ENCODE results near the gene SMARCA4.
"Not testable (repeated sequence)": the region's sequence is repeated elsewhere in the genome, so short reads cannot be mapped to it uniquely, and the experiment has no call there.

Gene SMARCA4

DNA sequence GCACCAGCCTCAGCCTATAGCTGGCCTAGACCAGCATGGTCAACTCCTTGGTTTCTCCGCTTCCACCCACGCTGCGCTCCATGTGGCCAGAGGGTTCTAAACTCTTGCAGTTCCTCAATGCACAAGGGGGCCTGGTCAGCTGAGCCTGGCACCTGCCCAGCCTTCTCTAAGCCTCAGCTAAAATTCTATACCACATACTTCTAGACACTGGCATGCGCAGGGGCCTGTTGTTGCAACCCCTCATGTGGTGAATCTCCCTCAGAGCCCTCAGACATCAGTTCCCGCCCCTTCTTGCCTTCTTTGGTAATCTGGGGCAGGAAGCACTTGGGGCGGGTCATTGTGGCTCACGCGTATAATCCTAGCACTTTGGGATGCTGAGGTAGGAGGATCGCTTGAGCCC lies 108.7 kb downstream of the SMARCA4 start:
- DNase-seq (ENCODE audit: low read depth), result no peak

DNA sequence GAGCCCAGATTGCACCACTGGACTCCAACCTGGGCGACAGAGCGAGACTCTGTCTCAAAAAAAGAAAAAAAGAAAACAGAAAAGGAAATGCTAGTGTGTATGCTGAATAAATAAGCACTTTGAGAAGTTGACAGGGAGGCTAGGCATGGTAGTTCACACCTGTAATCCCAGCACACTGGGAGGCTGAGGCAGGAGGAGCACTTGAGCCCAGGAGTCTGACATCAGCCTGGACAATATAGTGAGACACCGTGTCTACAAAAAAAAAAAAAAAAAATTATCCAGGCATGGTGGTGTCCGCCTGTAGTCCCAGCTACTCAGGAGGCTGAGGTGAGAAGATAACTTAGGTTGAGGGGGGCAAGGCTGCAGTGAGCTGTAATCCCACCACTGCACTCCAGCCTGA lies 109.3 kb downstream of the SMARCA4 start:
- no peak for DNase-seq (ENCODE audit: low read depth)

DNA sequence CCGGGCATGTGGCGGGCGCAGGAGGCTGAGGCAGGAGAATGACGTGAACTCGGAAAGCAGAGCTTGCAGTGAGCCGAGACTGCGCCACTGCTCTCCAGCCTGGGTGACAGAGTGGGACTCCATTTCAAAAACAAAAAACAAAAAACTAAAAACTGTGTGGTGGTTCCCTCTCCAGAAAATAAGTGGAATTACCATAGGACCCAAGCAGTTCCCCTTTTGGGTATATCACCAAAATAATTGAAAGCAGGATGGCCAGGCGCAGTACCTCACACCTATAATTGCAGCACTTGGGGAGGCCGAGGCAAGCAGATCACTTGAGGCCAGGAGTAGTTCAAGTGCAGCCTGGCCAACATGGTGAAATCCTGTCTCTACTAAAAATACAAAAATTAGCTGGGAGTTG lies 112.7 kb downstream of the SMARCA4 start:
- DNase-seq (ENCODE audit: low read depth), result no peak

DNA sequence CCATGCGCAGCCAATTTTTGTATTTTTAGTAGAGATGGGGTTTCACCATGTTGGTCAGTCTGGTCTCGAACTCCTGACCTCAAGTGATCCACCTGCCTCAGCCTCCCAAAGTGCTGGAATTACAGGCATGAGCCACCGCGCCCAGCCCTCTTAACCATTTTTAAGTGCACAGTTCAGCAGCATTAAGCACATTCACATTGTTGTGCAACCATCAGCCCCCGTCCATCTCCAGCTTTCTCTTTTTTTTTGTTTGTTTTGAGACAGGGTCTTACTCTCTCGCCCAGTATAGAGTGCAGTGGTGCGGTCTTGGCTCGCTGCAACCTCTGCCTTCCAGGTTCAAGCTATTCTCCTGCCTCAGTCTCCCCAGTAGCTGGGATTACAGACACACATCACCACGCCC lies 116.0 kb downstream of the SMARCA4 start:
- not testable (repeated sequence) for DNase-seq (ENCODE audit: low read depth)

DNA sequence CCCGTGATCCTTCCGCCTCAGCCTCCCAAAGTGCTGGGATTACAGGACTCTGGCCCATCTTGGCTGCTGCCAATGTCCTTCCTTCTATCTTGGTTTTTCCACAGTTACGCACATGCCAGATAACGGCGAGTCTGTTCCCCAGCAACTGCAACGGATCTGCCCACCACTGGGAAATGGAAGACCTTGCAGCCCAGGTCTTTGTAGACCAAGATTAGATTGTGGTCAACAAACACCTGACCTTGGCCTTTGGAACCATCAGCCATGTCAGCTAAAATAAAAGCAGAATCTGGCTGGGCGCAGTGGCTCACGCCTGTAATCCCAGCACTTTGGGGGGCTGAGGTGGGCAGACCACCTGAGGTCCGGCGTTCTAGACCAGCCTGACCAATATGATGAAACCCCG lies 118.1 kb downstream of the SMARCA4 start:
- DNase-seq (ENCODE audit: low read depth), result no peak

DNA sequence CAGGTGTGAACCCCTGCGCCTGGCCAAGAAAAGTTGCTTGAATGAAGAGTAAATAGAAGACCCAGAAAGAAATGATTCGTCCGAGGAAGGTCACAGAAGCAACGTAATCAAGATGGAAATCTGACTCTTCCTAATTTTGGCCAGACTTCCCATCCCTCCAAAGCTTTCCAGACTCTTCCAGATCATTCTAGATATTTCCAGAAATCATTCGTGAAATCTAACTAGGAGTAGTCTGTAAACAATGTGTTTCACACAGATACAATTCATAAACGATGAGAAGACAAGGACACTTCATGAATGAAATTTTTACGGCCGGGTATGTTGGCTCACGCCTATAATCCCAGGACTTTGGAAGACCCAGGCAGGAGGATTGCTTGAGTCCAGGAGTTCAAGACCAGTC lies 119.2 kb downstream of the SMARCA4 start:
- no peak for DNase-seq (ENCODE audit: low read depth)

DNA sequence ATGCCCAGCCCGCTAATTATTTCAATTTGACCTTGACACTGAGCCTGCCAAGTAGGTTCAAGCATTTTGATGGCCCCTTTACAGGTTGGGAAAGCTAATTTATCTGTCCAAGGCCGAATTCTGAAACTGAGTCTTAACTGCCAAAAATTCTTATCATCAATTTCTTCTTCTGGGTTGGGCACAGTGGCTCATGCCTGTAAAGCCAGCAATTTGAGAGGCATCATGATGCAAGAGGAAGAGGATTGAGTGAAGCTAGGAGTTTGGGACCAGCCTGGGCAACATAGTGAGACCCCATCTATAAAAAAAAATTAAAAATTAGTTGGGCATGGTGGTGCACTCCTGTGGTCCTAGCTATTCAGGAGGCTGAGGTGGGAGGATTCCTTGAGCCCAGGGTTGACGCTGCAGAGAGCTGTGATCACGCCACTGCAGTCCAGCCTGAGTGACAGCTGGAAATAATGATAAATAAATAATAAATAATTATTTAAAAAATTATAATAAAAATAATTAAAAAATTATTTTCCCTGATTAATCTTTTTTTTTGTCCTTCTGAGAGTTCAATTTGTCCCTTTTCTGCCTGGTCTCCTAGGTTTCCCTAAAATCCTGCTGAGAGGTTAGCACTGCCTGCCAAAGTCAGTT lies 127.2 kb downstream of the SMARCA4 start:
- no peak for DNase-seq (ENCODE audit: low read depth)

DNA sequence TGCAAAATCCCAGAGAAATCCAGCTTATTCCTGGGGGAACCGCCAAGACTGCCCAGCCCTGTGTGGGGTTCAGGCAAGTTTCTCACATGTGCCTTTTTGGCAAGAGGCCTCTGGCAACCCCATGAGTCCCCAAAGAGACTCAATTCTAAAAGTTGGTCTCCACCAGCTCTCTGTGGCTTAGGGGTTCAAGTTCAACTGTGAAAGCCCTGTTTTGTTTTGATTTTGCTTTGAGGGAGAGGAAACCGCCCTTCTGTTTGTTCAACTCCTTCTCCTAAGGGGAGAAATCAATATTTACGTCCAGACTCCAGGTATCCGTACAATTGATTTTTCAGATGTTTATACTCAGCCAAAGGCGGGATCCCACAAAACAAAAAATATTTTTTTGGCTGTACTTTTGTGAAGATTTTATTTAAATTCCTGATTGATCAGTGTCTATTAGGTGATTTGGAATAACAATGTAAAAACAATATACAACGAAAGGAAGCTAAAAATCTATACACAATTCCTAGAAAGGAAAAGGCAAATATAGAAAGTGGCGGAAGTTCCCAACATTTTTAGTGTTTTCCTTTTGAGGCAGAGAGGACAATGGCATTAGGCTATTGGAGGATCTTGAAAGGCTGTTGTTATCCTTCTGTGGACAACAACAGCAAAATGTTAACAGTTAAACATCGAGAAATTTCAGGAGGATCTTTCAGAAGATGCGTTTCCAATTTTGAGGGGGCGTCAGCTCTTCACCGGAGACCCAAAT lies 127.8 kb downstream of the SMARCA4 start:
- no peak for DNase-seq (ENCODE audit: low read depth)

DNA sequence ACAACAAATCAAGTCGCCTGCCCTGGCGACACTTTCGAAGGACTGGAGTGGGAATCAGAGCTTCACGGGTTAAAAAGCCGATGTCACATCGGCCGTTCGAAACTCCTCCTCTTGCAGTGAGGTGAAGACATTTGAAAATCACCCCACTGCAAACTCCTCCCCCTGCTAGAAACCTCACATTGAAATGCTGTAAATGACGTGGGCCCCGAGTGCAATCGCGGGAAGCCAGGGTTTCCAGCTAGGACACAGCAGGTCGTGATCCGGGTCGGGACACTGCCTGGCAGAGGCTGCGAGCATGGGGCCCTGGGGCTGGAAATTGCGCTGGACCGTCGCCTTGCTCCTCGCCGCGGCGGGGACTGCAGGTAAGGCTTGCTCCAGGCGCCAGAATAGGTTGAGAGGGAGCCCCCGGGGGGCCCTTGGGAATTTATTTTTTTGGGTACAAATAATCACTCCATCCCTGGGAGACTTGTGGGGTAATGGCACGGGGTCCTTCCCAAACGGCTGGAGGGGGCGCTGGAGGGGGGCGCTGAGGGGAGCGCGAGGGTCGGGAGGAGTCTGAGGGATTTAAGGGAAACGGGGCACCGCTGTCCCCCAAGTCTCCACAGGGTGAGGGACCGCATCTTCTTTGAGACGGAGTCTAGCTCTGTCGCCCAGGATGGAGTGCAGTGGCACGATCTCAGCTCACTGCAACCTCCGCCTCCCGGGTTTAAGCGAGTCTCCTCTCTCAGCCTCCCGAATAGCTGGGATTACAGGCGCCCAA lies 128.6 kb downstream of the SMARCA4 start, which contains the start of gene LDLR:
TSS of gene LDLR (plus strand) at position 210 of the 760 bp plus-strand sequence. CDS start at position 296, 86 bp downstream.
- peak; percentile 73 for DNase-seq (ENCODE audit: low read depth)

DNA sequence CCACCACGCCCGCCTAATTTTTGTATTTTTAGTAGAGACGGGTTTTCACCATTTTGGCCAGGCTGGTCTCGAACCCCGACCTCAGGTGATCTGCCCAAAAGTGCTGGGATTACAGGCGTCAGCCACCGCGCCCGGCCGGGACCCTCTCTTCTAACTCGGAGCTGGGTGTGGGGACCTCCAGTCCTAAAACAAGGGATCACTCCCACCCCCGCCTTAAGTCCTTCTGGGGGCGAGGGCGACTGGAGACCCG lies 129.1 kb downstream of the SMARCA4 start:
- not testable (repeated sequence) for DNase-seq (ENCODE audit: low read depth)

DNA sequence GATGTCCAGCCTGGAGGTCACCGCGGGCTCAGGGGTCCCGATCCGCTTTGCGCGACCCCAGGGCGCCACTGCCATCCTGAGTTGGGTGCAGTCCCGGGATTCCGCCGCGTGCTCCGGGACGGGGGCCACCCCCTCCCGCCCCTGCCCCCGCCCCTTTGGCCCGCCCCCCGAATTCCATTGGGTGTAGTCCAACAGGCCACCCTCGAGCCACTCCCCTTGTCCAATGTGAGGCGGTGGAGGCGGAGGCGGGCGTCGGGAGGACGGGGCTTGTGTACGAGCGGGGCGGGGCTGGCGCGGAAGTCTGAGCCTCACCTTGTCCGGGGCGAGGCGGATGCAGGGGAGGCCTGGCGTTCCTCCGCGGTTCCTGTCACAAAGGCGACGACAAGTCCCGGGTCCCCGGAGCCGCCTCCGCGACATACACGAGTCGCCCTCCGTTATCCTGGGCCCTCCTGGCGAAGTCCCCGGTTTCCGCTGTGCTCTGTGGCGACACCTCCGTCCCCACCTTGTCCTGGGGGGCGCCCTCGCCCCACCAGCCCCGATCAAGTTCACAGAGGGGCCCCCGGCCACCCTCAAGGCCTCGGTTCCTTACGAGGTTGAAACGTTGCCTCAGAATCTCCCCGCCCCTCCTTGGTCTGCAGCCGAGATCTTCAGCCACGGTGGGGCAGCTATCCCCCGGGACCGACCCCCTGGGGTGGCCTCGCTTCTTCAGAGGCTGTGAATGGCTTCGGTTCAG lies 129.6 kb downstream of the SMARCA4 start:
- DNase-seq (ENCODE audit: low read depth), result peak; percentile 97

DNA sequence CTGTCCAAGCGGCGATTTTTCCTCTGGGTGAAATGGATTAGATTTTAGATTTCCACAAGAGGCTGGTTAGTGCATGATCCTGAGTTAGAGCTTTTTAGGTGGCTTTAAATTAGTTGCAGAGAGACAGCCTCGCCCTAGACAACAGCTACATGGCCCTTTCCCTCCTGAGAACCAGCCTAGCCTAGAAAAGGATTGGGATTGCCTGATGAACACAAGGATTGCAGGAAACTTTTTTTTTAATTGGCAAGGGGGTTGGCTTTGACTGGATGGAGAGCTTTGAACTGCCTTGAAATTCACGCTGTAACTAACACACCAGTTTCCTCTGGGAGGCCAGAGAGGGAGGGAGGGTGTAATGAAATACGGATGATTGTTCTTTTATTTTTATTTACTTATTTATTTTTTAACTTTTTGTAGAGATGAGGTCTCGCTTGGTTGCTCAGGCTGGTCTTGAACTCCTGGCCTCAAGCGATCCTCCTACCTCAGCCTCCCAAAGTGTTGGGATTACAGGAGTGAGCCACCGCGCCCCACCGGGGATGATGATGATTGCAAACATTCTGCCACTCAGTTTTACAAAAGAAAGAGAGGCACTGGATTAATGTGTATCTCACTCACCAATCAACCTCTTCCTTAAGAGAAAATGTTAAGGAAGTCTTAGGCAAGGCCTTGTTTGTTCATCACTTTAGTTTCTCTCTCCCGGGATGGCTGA lies 130.3 kb downstream of the SMARCA4 start:
- DNase-seq (ENCODE audit: low read depth), result no peak

DNA sequence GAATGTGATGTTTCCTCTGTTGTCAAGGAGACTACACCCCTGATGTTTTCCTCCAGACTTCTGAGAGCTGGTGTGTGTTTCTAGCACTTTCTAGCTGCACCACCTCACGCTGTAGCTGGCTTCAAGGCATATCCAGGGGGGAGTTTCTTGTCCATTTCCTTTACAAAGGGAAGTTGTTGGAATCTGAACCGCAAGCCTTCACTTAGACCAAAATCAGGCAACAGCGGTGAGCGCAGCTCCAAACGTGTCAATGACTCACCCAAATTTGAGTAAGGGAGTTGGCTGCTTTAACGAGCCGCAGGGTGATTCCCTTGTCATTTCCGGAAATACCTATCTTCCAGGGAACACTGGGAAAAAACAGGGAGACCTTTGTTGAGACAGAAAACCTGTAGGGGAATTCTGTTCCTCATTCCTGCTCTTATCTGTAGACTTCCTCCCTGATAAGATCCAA lies 130.9 kb downstream of the SMARCA4 start:
- DNase-seq (ENCODE audit: low read depth), result peak; percentile 34

DNA sequence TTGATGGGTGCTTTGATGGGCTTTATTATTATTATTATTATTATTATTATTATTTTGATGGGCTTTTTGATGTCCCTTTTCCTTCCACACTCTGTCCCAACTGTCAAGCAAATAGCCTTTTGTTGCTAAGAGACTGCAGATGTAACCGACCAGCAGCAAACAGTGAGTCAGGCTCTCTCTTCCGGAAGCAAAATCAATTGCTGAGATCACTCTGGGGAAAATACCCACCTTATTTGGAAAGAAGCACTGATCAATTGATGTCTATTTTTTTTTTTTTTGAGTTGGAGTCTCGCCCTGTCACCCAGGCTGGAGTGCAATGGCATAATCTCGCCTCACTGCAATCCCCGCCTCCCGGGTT lies 131.3 kb downstream of the SMARCA4 start:
- no peak for DNase-seq (ENCODE audit: low read depth)

DNA sequence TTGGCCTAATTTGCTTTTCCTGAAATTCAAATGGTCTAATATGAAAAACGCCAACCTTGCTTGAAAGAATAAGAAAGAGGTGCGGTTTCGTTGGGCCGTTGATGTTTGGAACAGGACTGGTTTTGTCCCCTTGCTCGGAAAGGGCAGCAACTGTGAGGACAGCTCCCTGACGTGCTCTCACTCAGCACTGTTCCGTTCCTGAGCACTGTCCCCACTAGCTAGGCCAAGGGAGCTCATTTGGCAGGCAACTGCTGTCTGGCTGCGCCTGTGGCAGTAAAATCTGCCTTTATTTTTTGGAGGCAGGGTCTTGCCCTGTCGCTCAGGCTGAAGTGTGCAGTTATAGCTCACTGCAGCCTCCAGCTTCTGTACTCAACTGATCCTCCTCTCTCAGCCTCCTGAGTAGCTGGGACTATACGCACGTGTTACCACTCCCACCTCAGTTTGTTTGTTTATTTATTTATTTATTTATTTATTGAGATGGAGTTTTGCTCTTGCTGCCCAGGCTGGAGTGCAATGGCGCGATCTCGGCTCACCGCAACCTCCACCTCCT lies 132.9 kb downstream of the SMARCA4 start:
- DNase-seq (ENCODE audit: low read depth), result no peak

DNA sequence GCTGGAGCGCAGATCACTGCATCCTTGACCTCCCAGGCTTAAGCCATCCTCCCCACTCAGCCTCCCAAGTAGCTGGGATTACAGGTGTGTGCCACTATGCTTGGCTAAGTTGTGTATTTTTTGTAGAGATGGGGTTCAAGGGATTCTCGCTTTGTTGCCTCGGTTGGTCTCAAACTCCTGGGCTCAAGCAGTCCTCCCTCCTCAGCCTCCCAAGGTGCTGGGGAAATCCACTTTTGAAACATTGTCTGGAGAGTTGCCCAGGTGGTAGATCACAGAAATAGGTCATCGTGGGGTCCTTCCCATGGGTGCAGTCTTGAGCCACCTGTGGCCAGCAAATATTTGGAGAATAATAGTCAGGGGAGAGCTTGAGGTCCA lies 133.7 kb downstream of the SMARCA4 start:
- no peak for DNase-seq (ENCODE audit: low read depth)

DNA sequence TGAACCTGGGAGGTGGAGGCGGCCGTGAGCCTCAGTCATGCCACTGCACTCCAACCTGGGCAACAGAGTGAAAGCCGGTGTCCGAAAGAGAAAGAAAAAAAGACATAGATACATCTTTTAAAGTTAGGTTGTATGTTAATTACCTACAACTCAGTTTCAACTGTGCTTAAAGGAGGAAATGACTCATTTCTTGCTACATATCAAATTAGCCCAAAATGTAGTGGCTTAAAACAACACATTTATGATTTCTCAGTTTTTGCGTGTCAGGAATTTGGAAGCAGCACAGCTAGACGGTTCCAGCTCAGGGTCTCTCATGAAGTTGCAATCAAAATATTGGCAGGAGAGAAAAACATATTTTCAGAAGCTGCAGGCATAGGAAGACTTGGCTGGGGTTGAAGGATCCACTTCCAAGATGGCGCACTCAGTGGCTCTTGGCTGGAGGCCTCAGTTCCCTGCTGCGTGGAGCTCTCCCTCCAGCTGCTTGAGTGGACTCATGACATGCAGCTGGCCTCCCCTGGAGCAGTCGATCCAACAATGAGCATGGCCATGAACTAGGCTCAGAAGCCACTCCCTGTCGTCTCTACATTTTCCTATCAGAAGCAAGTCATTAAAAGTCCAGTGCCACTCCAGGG lies 135.5 kb downstream of the SMARCA4 start:
- peak; percentile 26 for DNase-seq (ENCODE audit: low read depth)

DNA sequence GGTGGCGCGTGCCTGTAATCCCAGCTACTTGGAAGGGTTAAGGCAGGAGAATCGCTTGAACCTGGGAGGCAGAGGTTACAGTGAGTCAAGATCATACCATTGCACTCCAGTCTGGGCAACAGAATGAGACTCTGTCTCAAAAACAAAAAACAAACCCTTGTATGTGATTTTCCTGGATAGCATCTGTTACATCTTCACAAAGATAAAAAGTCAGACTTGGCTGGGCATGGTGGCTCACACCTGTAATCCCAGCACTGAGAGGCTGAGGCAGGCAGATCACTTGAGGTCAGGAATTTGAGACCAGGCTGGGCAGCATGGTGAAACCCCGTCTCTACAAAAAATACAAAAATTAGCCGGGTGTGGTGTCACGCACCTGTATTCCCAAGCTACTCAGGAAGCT lies 136.5 kb downstream of the SMARCA4 start:
- not testable (repeated sequence) for DNase-seq (ENCODE audit: low read depth)

DNA sequence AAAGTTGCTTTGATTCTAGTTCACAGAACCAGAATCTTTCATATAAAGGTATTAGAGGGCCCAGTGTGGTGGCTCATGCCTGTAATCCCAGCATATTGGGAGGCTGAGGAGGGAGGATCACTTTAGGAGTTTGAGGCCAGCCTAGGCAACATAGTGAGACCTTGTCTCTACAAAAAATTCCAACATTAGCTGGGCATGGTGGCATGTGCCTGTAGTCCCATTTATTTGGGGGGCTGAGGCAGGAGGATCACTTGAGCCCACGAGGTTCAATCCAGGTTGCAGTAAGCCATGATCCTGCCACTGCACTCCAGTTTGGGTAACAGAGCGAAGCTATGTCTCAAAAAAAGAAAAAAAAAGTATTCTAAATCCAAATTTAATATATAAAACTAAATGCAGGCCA lies 137.5 kb downstream of the SMARCA4 start:
- DNase-seq (ENCODE audit: low read depth), result no peak

DNA sequence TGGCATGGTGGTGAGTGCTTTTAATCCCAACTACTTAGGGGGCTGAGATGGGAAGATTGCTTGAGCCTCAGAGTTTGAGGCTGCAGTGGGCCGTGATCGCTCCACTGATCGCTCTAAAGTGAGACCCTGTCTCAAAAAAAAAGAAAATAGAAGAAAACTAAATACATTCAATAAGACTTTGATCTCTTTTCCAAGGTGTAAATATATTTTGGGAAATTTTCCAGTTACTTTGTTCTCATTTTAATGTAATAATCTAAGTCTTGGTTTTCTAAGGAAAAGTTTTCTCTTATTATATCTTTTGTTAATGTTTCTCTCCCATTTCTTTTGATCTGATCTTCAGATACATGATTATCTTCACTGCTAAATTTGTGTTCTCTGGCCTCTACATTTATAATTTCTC lies 138.0 kb downstream of the SMARCA4 start:
- no peak for DNase-seq (ENCODE audit: low read depth)

DNA sequence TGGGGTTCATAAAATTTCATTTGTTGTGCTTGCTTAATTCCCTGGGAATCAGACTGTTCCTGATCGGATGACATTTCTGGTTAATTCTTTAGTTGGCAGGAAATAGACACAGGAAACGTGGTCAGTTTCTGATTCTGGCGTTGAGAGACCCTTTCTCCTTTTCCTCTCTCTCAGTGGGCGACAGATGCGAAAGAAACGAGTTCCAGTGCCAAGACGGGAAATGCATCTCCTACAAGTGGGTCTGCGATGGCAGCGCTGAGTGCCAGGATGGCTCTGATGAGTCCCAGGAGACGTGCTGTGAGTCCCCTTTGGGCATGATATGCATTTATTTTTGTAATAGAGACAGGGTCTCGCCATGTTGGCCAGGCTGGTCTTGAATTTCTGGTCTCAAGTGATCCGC lies 139.2 kb downstream of the SMARCA4 start:
- no peak for DNase-seq (ENCODE audit: low read depth)
